ENCODE data around the gene AP5M1. TPM values are rescaled to one million over a fixed set of nuclear protein-coding genes. Genes with fewer than 3 reads are reported as not detected.
"Not testable (repeated sequence)": the region's sequence is repeated elsewhere in the genome, so short reads cannot be mapped to it uniquely, and the experiment has no call there.

Gene AP5M1
- total RNA-seq, 4 donors from 2014 or later, result 16.7 to 42.4 (median 27.6) TPM

DNA sequence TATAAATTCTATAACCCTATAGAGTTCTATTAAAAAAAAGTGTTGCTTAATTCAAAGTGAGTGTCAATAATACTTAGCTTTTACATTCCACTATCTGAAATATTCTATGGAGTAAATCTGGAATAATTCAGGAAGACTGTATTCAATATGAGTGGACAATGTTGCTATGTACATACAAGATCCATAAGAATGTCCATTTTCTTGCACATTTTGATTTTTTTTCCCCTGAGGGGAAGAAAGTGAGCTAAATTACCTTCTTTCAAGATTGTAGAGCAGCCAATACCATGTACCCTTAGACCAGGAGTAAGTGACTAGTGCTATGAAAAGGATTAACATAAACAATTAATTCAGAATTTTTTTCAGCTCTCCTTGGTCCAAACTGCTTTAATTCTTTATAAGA is 25.5 kb upstream of the AP5M1 start:
- Histone ChIP-seq H3K9me3 (no peaks in the 10 kb centered on the region), H3K27ac (no peak overlapping the region), H3K4me3 (no peak overlapping the region), H3K27me3 (no peaks in the 10 kb centered on the region), H3K4me1 (no peaks in the 10 kb centered on the region), H3K36me3 (no peaks in the 10 kb centered on the region)
- TF ChIP-seq POLR2A (IDR thresholded peaks at IDR 0.05), result no peak
- TF ChIP-seq, protein P1, sequence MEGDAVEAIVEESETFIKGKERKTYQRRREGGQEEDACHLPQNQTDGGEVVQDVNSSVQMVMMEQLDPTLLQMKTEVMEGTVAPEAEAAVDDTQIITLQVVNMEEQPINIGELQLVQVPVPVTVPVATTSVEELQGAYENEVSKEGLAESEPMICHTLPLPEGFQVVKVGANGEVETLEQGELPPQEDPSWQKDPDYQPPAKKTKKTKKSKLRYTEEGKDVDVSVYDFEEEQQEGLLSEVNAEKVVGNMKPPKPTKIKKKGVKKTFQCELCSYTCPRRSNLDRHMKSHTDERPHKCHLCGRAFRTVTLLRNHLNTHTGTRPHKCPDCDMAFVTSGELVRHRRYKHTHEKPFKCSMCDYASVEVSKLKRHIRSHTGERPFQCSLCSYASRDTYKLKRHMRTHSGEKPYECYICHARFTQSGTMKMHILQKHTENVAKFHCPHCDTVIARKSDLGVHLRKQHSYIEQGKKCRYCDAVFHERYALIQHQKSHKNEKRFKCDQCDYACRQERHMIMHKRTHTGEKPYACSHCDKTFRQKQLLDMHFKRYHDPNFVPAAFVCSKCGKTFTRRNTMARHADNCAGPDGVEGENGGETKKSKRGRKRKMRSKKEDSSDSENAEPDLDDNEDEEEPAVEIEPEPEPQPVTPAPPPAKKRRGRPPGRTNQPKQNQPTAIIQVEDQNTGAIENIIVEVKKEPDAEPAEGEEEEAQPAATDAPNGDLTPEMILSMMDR (IDR thresholded peaks at IDR 0.05), result no peak
- no peak for DNase-seq
- intact Hi-C loops (cut with DNase I; ENCODE audit: low total_unique reads), result no loop called here

DNA sequence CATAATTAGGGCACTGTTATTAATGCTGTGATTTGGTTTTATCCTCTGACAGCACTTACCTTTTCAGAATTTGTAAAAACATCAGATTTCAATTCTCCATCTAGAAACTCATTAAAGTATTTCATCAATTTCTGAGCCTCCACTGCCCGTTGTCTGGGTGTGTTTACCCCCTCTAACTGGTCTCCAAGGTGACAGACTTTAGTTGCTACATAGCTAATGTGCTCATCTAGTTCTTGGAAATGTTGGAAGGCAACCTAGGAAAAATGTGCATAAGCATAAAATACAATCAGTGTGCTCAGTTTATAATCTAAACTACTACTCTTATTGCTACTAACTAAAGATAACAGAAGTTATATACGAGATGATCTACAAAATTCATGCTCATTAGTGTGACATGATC is 24.7 kb upstream of the AP5M1 start:
- Histone ChIP-seq H3K9me3 (no peaks in the 10 kb centered on the region), H3K27ac (no peak overlapping the region), H3K27me3 (no peaks in the 10 kb centered on the region), H3K4me1 (no peaks in the 10 kb centered on the region), H3K4me3 (no peak overlapping the region), H3K36me3 (no peaks in the 10 kb centered on the region)
- intact Hi-C loops (cut with DNase I; ENCODE audit: low total_unique reads), result no loop called here
- TF ChIP-seq, protein P1 (IDR thresholded peaks at IDR 0.05), result no peak
- DNase-seq, result no peak

DNA sequence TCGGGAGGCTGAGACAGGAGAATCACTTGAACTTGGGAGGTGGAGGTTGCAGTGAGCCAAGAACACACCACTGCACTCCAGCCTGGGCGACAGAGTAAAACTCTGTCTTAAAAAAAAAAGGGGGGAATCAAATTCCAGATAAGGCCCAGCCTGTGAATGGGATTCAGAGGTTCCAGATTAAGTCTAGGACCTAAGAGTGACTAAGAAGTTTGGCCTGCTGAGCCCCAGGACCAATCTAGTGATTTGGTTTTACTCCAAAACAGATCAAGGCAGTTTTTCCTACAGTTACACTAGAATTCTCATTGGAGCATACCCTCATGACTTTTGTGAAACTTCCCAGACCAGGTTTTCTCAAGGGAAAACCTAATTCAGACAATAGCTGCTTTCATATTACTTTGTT is 22.8 kb upstream of the AP5M1 start:
- Histone ChIP-seq H3K27ac (no peak overlapping the region), H3K27me3 (no peaks in the 10 kb centered on the region), H3K4me1 (no peaks in the 10 kb centered on the region), H3K4me3 (no peak overlapping the region), H3K36me3 (no peaks in the 10 kb centered on the region), H3K9me3 (no peaks in the 10 kb centered on the region)
- TF ChIP-seq POLR2A (IDR thresholded peaks at IDR 0.05), result no peak
- TF ChIP-seq, protein P1 (IDR thresholded peaks at IDR 0.05), result no peak
- DNase-seq, result no peak
- intact Hi-C loops (cut with DNase I; ENCODE audit: low total_unique reads), result no loop called here

DNA sequence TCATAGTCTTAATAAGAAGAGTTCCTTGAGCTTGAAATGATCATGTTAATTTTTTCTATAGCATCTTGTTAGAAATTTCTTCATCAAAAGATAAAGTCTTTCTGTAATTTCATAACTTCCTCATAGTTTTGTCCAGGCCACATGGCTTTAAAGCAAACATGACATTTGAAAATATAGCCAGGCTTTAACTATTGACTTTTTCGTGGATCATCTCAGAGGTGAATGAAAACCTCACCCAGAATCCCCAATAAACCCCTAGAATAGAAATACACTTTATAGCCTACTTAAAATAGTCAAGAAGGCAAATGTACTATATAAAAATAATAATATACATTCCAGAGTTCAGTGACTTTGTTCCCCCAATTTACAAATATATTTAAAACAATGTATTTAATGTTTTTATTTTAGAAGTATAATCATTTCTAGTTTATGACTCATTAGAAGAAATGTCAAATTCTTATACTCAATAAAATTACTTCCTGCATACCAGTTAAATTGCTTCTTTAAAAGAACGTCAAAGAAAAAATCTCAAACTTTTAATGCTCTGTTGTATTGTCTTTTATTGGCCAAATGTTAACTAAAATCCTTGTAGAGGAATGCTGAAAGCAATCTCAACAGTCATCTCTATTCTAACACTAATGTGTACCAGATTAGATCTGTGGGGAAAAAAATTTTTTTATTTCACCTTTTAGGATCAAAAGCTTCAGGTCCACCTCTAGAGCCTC is 21.7 kb upstream of the AP5M1 start:
- no peak for DNase-seq
- Histone ChIP-seq H3K4me3 (no peak overlapping the region), H3K36me3 (no peaks in the 10 kb centered on the region), H3K9me3 (no peaks in the 10 kb centered on the region), H3K27ac (no peak overlapping the region), H3K27me3 (no peaks in the 10 kb centered on the region), H3K4me1 (no peaks in the 10 kb centered on the region)
- intact Hi-C loops (cut with DNase I; ENCODE audit: low total_unique reads), result no loop called here
- TF ChIP-seq, protein P1 (IDR thresholded peaks at IDR 0.05), result no peak
- no peak for TF ChIP-seq POLR2A (IDR thresholded peaks at IDR 0.05)

DNA sequence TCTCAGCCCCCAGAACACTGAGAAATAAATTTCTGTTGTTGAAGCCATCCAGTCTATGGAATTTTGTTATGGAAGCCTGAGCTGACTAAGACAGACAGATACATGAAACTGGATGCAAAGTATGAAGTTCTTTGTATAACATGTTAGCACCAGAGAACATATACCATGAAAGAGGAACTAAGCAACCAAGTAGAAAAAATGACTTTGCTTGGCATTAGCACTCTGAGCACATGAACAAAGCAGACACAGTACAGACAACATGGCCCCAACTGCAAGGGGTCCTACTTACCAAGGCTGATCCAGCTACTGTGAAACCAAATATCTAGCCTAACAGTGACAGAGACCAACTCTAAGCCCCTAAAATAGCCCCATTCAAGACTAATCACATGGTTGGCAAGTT is 13.9 kb upstream of the AP5M1 start:
- no peak overlapping the region for H3K27ac ChIP-seq
- no peak overlapping the region for H3K4me3 ChIP-seq
- H3K27me3 ChIP-seq, result no peaks in the 10 kb centered on the region
- no peak for DNase-seq
- no peak for TF ChIP-seq POLR2A (IDR thresholded peaks at IDR 0.05)
- TF ChIP-seq, protein P1 (IDR thresholded peaks at IDR 0.05), result no peak
- intact Hi-C loops (cut with DNase I; ENCODE audit: low total_unique reads), result no loop called here
- H3K9me3 ChIP-seq, result peaks cover 0 to 4% of the 10 kb centered on the region in 2 donors
- no peaks in the 10 kb centered on the region for H3K4me1 ChIP-seq
- H3K36me3 ChIP-seq, result no peaks in the 10 kb centered on the region

DNA sequence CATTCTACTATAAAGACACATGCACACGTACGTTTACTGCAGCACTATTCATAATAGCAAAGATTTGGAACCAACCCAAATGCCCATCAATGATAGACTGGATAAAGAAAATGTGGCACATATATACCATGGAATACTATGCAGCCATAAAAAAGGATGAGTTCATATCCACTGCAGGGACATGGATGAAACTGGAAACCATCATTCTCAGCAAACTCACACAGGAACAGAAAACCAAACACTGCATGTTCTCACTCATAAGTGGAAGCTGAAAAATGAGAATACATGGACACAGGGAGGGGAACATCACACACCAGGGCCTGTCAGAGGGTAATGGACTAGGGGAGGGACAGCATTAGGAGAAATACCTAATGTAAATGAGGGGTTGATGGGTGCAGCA is 10.6 kb upstream of the AP5M1 start:
- H3K27me3 ChIP-seq; intact Hi-C loops (cut with DNase I; ENCODE audit: low total_unique reads); H3K4me3 ChIP-seq; DNase-seq; H3K36me3 ChIP-seq; H3K27ac ChIP-seq; H3K4me1 ChIP-seq; H3K9me3 ChIP-seq: not testable (repeated sequence)
